ENCODE measurements around the gene HOXA3. TPM values are rescaled to one million over a fixed set of nuclear protein-coding genes. Genes with fewer than 3 reads are reported as not detected.

HOXA3 gene
- total and polyA plus RNA-seq, 10 of the 15 experiments (the other 5 are each of a cell fraction or from before 2014, with no cell fraction given): 0.05 TPM; not detected in 9

- no peak for TF ChIP-seq NR2C2 (IDR thresholded peaks at IDR 0.05; ENCODE audit: borderline replicate concordance, control insufficient read depth, insufficient read length, low read depth)
- no peak for TF ChIP-seq RUNX3 (IDR thresholded peaks at IDR 0.05; ENCODE audit: low read length)
- no peak for TF ChIP-seq KDM1A (IDR thresholded peaks at IDR 0.05; ENCODE audit: borderline replicate concordance)
- TF ChIP-seq RAD51 (IDR thresholded peaks at IDR 0.05): no peak
- TF ChIP-seq BRCA1 (IDR thresholded peaks at IDR 0.05; ENCODE audit: low read depth, low read length): no peak
Measured at GRCh38 chr7:27175626-27176523, 23.5 kb upstream of the HOXA3 start (continued).

GRCh38 chr7:27174874-27175625 is 22.7 kb upstream of the HOXA3 start:
- H3K27me3 ChIP-seq (replicated peaks in 1 of 2; ENCODE audit: control insufficient read depth in 2 of 2, insufficient read depth in 2 of 2, low read length in 1 of 2): peaks cover 15 to 23% of the 10 kb centered on the region in 2 experiments
- ATAC-seq (no peak), FAIRE-seq (no peak), DNase-seq (ENCODE audit: low read depth, low spot score) (no peak)
- no peak overlapping the region for H3K4me2 ChIP-seq (ENCODE audit: control insufficient read depth, insufficient read depth)
- H3K9me3 ChIP-seq (replicated peaks; ENCODE audit: control insufficient read depth, insufficient read depth, low read length): no peaks in the 10 kb centered on the region; the same call in 2 of the 3 replicates
- no peak overlapping the region for H3K4me3 ChIP-seq
- ChIA-PET CTCF (no interaction called here), SMC1A (ENCODE audit: uncharacterized antibody, unreplicated experiment) (no interaction called here), RAD21 (ENCODE audit: unreplicated experiment) (no interaction called here), POLR2A (no interaction called here)
- no TSS peak for BruUV-seq (replicated peaks)
- no peak overlapping the region for H2AFZ ChIP-seq (ENCODE audit: control insufficient read depth, low read depth, low read length)
- intact Hi-C loops (cut with micrococcal nuclease; ENCODE audit: unreplicated experiment) (no loop called here), in situ Hi-C loops (cut with MboI) (loop anchor here (25.0 kb wide), 1 partner anchor 1088 kb away; no protein-coding TSS in a partner anchor)
- TF ChIP-seq POLR2AphosphoS5 (IDR thresholded peaks at IDR 0.05; ENCODE audit: low read length) (no peak), EZH2 (IDR thresholded peaks at IDR 0.05; ENCODE audit: borderline replicate concordance, control insufficient read depth, low read depth, low read length) (no peak), DPF2 (IDR thresholded peaks at IDR 0.05) (no peak), HDAC6 (IDR thresholded peaks at IDR 0.05; ENCODE audit: unreplicated experiment) (no peak), EP300 (IDR thresholded peaks at IDR 0.05; ENCODE audit: borderline replicate concordance in 1 of 2, control insufficient read depth in 1 of 2, low read depth in 2 of 2, low read length in 2 of 2) (no peak), RELA (IDR thresholded peaks at IDR 0.05; ENCODE audit: borderline replicate concordance, partially characterized antibody) (no peak), SMARCA5 (IDR thresholded peaks at IDR 0.05) (no peak), E4F1 (IDR thresholded peaks at IDR 0.05; ENCODE audit: borderline replicate concordance, partially characterized antibody) (no peak), MTA2 (IDR thresholded peaks at IDR 0.05; ENCODE audit: low read depth) (no peak), ETV6 (conservative IDR thresholded peaks at IDR 0.05 in 1 of 2, IDR thresholded peaks at IDR 0.05 in 1 of 2; ENCODE audit: borderline replicate concordance in 1 of 2, low read depth in 1 of 2) (no peak), ZZZ3 (IDR thresholded peaks at IDR 0.05; ENCODE audit: control insufficient read depth, insufficient read length, low read depth) (no peak), ATF7 (IDR thresholded peaks at IDR 0.05; ENCODE audit: low read depth) (no peak), TBL1XR1 (IDR thresholded peaks at IDR 0.05; ENCODE audit: low read depth, low read length) (no peak), CBX5 (IDR thresholded peaks at IDR 0.05; ENCODE audit: low read depth) (no peak), RFX5 (IDR thresholded peaks at IDR 0.05; ENCODE audit: low read depth, low read length) (no peak)
- no peaks in the 10 kb centered on the region for H3K4me1 ChIP-seq (ENCODE audit: control insufficient read depth, insufficient read depth, low read length)
- no peak overlapping the region for H3K27ac ChIP-seq (ENCODE audit: control insufficient read depth, insufficient read depth)
- H3K36me3 ChIP-seq (ENCODE audit: control insufficient read depth in 2 of 2, insufficient read depth in 2 of 2, low read length in 1 of 2): no peaks in the 10 kb centered on the region
- no peaks in the 10 kb centered on the region for H3K79me2 ChIP-seq (ENCODE audit: control insufficient read depth, insufficient read depth, low read length)
- H4K20me1 ChIP-seq (ENCODE audit: control insufficient read depth, insufficient read depth): no peaks in the 10 kb centered on the region
- WGBS (ENCODE audit: insufficient coverage, insufficient replicate concordance, low lambda C conversion rate, missing lambda C conversion rate): 64% methylated on average over 12 of the region's 12 CpGs
- H3K9ac ChIP-seq (ENCODE audit: control insufficient read depth, insufficient read depth, low read length): no peak overlapping the region

Data from GM12878 (cell line).